HG02571 (cell line): ENCODE data around the gene DCTN5.
"Not testable (repeated sequence)": the region's sequence is repeated elsewhere in the genome, so short reads cannot be mapped to it uniquely, and the experiment has no call there.

Source experiments
- ATAC-seq: cut with Tn5 transposase; IDR thresholded peaks from one replicate; pipeline ENCODE4 v1.9.1; 2021; ENCODE audit warnings: mild to moderate bottlenecking, moderate library complexity; ENCODE audit not compliant: unreplicated experiment

Gene DCTN5

DNA sequence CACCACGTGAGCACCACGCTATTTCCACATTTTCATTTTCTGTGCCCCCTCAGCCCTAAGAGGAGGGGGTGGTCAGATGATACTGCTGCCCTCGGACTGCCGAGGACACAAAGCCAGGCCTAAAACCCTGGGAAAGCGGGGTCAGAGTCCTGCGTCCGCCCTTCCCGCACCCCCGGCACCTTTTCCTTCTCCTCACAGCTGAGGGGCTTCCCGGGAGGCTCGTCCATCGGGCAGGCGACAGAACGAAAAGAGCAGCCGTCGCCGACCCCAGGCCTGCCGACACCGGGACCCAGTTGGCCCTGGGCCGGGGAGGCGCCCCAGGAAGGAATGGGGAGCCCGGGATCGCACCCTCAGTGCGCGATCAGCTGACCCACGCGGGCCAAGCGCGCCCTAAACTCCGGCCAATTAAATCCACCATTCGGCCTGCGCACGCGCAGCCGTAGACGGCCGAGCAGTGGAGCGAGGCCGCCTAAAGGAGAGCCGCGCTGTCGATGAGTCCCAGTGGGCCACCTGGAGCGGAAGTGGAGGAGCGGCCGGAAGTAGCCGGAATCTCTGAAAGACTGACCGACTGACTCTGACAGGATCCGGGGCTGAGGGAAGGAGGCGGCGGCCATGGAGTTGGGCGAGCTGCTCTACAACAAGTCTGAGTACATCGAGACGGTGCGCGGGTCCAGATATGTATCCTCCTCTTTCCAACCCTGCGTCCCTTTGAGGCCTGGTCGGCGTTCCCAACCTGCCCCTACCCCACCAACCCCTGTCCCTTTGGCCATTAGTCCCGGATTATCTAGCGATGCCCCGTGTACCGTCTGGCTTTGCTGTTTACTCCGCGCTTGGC, at the start of gene DCTN5, which contains the start of gene PALB2:
Gene DCTN5 (plus strand): TSS at position 536 of the 835 bp plus-strand sequence. CDS start 77 bp downstream, at position 613.
Gene PALB2 (minus strand): TSS at position 380 of the 835 bp plus-strand sequence. CDS start 153 bp downstream, at position 227.
- peak; percentile 94 for ATAC-seq

DNA sequence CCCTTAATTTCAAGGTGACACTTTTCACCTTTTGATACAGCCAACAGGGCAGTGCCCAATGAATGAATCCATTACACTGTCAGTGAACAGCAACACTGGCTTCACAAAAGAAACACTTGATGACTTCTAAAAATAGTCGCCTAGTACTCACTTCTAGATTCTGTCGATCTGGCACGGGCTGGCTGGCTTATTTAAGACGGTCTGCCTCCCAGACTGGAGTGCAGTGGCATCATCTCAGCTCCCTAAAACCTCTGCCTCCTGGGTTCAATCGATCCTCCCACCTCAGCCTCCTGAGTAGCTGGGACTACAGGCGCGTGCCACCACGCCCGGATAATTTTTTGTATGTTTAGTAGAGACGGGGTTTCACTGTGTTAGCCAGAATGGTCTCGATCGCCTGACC, 47.1 kb upstream of the DCTN5 start:
- ATAC-seq = no peak

DNA sequence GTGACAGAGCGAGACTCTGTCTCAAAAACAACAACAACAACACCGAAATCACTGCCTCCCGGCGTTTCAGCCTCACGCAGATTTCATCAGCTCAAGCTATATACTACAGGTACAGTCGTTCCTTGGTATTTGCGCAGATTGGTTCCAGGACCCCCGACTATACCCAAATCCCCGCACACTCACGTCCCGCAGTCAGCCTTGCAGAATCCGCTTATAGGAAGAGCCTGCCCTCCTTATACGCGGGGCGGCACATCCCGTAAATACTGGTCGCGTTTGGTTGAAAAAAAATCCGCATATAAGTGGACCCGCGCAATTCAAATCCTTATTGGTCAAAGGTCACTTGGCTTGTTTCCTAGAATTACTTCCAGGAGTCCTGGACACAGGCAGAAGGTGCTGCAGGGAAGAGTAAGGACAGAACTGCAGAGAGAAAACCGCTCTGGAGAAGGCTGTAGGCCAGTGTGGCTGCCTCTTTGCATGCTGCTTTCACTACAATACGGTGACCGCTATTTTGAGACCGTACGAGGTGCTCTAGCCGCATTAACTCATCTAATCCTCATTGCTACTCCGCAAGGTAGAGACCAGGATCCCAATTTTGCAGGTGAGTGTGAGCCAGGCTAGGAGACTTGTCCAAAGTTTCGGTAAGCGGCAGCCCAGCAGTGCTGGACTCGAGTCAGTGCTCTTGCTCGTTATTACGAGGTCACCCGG, 45.9 kb upstream of the DCTN5 start:
- no peak for ATAC-seq

DNA sequence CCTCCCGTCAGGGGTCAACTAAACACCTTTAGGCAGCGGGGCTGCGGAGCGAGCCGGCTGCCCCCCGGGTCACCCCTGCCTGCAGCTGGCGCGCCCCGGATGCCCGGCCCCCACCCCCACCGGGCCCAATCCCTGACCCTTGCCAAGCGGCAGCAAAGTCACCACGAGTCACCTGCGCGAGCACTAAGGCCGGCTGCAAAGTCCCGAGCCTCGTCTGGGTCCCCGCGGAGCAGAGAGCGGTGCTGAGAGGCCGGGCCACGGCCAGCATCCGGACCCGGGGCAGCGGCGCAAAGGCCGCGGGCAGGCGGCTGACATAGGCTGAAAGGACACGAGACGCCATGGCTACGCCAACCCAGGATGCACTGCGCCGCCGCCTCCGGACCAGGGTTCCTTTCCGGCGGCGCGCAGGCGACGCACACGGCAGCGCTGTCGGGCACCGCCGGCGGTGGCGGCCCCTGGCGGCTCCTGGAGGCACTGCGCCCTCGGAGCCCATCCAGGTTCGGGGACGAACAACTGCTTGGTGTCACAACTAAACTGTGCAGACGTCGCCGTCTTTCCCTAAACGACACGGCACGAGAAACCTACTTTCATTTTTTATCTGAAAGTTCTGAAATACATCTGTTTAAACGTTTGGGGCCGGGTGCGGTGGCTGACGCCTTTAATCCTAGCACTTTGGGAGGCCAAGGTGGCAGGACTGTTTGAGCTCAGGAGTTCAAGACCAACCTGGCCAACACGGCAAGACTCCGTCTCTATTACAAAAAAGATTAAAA, 45.1 kb upstream of the DCTN5 start, which contains the start of gene NDUFAB1:
Gene NDUFAB1 (minus strand): TSS at position 366 of the 770 bp plus-strand sequence. CDS start 26 bp downstream, at position 340.
- ATAC-seq = peak; percentile 85

DNA sequence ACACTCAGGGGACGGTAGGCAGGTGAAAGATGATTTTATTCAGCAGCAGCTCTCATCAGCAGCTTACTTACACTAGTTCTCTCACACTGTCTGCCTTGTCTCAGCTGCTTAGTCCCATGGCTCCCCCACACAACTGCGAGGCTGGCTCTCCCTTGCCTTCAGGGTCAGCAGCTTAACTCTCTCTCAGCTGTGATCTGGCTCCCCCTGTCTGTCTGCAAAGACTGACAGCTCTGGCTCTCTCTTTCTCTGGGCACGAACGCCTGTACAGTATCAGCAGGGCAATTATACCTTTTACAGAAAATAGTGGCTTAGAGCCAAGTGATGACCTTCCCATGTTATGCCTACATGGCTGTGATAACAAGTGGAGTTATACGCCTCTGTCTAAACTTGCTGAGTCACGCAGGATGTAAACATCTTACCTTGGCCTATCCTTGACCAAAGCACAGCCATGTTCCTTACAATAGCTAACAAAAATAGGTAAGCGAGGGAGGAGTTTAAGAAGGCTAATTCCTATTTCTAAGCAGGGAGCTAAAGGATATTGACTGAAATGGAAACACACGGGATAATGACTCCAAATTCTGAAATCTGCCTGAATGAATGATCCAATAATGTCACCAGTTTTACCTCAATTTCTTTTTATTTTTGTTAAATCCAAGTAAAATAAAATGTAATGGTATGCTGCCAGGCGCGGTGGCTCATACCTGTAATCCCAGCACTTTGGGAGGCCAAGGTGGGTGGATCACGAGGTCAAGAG, 44.1 kb upstream of the DCTN5 start:
- ATAC-seq = no peak

DNA sequence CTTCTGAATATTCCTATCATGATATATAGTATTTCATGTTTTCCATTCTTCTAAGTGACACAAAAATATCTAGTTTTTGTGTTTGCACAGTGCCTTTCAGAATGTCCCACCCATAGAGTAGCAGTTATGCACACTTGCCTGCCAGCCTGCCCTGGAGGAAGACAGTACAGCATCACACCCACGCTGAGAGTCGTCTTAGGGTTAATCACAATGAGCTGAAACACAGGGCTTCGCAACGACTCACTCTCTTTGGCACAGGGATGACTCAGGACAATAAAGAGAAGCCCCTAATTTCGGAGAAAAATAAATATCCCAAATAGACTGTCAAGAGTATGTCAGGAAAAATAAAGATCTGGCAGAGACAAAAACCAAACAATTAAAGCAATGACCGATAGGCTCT, 33.5 kb upstream of the DCTN5 start:
- no peak for ATAC-seq

DNA sequence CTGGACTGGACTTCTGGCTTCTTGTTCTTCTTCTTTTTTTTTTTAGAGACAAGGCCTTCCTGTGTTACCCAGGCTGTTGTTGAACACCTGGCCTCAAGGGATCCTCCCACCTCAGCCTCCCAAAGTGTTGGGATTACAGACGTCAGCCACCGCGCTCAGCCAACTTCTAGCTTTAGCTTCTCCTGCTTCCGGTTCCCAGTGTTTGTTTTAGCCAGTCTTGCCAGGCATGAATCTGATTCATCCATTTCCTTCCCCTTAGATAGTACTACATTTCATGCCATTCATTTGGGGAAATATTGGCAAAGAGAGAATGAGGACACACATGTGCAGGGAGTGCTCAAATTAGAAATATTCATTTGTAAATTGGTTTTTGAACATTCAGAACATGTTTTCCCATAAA, 33.1 kb upstream of the DCTN5 start:
- no peak for ATAC-seq

DNA sequence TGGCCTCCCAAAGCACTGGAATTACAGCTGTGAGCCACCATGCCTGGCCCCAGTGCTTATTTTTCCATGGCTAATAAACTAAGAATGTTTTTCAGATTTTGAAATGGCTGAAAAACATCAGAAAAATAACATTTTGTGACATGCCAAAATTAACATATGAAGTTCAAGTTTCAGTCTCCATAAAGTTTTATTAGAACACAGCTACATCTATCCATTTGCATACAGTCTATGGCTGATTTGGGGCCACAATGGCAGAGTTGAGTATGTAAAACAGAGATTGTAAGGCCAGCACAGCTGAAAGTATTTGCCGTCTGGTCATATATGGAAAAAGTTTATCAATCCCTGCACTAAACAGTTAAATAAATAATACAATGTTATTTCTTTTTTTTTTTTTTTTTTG, 31.3 kb upstream of the DCTN5 start:
- no peak for ATAC-seq

DNA sequence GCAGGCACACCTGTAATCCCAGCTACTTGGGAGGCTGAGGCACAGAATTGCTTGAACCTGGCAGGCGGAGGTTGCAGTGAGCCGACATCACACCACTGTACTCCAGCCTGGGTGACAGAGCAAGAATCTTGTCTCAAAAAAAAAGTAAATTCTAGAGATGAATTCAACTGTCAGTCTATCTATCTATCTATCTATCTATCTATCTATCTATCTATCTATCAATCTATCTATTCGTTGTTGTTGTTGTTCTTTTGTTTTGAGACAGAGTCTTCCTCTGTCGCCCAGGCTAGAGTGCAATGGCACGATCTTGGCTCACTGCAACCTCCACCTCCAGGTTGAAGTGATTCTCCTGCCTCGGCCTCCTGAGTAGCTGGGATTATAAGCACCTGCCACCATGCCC, 30.4 kb upstream of the DCTN5 start:
- not testable (repeated sequence) for ATAC-seq

DNA sequence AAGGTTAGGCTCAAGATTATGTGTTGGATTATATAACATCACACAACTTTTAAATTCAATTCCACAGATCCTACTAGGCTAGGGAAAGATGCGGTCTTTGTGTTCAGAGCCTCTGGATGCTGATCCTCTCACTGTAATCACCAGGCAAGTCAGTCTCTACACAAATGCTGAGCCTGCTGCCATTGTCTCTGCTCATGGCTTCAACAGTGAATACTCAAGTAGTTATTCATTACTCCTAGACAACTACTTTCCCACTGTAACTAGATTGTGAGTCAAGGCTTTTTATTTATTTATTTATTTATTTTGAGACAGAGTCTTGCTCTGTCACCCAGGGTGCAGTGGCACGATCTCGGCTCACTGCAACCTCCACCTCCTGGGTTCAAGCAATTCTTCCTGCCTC, 29.3 kb upstream of the DCTN5 start:
- ATAC-seq = no peak

DNA sequence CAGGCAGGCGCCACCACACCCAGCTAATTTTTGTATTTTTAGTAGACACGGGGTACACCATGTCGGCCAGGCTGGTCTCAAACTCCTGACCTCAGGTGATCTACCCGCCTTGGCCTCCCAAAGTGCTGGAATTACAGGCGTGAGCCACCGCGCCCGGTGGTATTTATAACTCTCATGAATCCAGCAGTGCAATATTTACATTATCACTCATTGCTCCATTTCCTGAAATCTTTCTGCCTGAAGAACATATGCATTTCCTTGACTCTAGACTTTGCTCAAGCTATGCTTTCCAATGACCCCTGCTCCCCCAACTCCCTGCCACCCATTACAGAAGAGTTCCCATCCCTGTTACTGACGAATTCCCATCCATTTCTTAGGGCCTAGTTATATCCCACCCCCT, 25.5 kb upstream of the DCTN5 start:
- no peak for ATAC-seq

DNA sequence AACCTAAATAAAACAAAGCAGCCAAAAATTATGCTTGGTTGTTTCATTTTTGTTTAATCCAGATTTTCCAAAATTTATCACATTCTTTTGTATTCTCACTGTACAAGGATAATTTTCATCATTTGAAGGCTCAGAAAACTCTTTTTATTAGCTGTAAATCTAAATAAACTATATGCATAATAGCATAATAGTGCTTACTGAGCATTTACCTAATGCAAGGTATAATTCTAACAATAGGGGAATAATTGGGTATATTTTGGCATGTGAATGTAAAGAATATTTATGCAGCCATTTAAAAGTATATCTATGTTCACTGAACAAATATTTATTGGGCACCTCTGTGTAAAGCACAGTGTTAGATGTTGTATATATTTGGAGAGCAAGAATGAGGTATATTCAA, 17.2 kb upstream of the DCTN5 start:
- ATAC-seq = no peak

DNA sequence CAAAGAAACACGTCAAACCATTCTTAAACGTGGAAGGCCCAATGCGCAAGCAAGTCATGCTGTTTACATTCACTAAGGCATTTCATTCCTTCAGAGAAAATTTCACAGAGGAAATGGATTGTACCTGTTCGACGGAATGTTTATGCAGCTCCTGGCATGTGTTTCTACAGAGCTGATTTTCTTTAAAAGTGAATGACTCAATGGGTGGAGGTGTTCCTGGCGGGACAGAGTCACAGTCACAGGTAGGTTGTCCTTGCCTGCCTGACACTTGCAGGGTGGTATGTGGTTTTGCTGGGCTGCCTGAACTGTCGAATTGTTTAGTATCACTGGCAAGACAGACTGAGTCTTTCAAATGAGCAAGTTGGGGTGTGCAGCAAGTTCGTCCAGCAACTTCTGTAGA, 11.8 kb upstream of the DCTN5 start:
- no peak for ATAC-seq

DNA sequence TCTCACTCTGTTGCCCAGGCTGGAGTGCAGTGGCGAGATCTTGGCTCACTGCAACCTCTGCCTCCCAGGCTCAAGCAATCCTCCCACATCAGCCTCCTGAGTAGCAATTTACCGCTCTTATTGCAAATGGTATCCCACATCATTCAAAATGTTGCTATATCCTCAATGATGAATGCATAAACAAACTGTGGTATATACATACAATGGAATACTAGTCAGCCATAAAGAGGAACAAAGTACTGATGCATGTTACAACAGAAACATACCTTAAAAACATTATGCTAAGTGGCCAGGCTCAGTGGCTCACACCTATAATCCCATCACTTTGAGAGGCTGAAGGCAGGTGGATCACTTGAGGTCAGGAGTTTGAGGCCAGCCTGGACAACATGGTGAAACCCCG, 9.4 kb upstream of the DCTN5 start:
- not testable (repeated sequence) for ATAC-seq

DNA sequence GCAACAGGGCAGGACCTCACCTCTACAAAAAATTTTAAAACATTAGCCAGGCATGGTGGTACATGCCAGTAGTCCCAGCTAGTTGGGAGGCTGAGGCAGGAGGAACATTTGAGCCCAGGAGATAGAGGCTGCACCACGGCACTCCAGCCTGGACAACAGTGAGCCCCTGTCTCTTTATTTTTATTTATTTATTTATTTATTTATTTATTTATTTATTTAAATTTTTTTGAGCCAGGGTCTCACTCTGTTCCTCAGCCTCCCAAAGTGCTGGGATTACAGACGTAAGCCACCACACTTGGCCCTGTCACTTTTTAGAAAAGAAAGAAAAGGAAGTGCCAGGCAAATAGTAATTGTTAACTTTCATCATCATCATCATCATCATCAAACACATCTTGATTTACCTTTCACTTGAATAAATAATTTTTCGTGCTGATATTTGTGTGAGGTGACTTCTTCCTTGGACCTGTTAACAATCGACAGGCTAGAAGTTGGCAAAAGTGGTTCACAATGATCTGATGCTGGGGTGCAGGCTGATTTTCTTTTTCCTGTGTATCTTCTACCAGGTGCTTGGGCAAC, 6.7 kb upstream of the DCTN5 start:
- no peak for ATAC-seq

DNA sequence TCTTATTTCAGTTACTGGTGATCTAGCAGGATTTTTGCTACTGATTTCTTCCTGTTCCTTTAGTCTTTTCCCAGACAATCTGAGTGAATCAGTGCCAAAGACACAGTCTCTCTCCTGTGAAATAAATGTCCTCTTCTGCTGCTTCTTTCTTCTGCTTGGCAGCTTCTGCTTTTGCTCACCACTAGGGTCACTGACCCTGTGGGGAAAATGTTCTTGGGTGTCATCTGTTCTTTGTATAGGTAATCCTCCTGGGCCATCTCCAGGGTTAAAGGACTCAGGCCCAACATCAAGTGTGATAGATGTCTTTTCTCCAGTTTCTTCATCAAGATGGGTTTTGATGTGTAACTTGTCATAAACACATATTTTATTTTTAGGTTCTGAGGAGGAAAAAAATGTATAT, 5.3 kb upstream of the DCTN5 start:
- no peak for ATAC-seq

DNA sequence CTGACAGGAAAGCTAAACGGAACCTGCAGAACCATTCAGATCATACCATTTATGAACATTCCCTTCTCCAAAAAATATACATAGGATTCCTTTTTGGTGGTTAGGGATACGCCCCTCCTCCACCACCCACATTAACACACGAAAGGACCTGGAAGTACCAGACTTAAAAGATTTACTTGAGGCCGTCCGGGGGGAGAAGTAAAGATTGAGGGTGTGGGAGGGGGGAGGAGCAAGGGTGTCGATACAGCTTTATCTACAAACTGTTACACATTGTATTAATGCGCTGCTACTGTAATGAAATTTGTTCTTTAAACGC, 693 bp upstream of the DCTN5 start:
- ATAC-seq = peak; percentile 3

DNA sequence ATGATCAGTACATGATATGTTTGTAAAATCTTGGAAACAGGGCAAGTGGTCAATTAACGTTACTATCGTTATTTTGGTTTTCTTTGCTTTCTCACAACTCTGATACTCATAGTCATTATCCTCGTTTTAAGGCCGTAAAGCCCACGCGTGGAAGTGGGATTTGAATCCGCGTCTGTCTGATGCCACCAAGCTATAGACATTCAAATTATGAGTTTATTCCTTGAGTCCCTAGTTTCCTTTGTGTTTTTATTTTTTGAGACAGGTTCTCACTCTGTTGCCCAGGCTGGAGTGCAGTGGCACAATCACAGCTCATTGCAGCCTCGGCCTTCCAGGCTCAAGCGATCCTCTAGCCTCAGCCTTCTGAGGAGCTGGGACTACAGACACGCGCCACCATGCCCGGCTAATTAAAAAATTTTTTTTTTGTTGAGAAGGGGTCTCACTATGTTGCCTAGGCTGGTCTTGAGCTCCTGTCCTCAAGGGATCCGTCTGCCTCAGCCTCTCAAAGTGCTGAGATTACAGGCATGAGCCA, 1.0 kb downstream of the DCTN5 start:
- ATAC-seq = no peak

DNA sequence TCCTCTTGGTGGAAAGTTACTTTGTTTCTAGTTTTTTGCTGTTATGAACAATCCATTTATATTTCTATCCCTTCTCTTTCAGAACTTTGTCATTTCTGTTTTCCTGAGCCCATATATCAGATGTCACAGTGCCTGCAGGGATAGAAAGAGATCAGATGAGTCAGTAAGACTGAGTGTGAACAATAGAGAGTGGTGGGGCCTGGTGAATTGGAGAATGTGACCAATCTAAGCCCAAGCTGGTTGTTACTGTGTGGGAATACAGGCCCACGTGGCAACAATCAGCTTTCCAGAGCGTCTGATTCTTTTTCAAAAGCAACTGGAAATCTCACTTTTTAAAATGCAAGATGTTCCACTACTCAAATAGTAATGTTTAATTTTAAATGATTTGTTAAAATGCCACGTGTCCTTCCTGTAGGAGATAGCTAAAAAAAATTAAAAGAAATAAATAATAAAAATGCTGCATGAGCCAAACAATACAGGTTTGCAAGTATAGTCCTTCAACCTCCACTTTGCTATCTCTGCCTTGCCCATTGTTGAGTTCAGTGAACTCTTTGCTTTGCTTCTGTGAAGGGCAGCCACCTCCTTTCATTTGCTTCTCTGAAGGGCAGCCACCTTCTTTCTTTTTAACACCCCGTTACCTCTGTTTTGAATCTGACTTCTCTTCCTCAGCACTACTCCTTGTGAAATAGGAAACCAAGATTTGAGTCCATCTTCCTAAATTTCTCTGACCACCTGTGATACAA, 9.6 kb downstream of the DCTN5 start:
- no peak for ATAC-seq
